GM12878 (cell line): ENCODE measurements around the gene GRIK3. TPM values are rescaled to one million over a fixed set of nuclear protein-coding genes. Genes with fewer than 3 reads are reported as not detected.

Source experiments
- ATAC-seq: fragments of 200-7000 bp; cut with Tn5 transposase; 3 replicates; pipeline ENCODE4 v1.9.1; 2020; ENCODE audit warnings: mild to moderate bottlenecking, moderate library complexity
- BruUV-seq: library from RNA; stranded (reverse); fragments of 400-500 nt; replicated peaks from 2 replicates; lab custom pipeline; 2021; lab: Mats Ljungman, UMichigan
- CTCF ChIA-PET: fragments of 300-600 bp; sonication (Branson Sonifier 250); formaldehyde crosslinking; extraction: SDS; loops from one replicate; lab custom pipeline; 2021; ENCODE audit warnings: inconsistent platforms; lab: Yijun Ruan, JAX
- POLR2A ChIA-PET: fragments of 350-600 bp; formaldehyde crosslinking; extraction: SDS; loops from one replicate; lab custom pipeline; 2021; ENCODE audit warnings: inconsistent platforms; lab: Charles Lee
- RAD21 ChIA-PET: fragments of 300-600 bp; sonication (Branson Sonifier 250); formaldehyde crosslinking; loops from one replicate; lab custom pipeline; 2023; ENCODE audit warnings: antibody characterized with exemption; ENCODE audit not compliant: unreplicated experiment; lab: Charles Lee
- SMC1A ChIA-PET: fragments of 300-600 bp; sonication (Branson Sonifier 250); formaldehyde crosslinking; loops from one replicate; lab custom pipeline; 2023; ENCODE audit not compliant: unreplicated experiment, uncharacterized antibody; lab: Charles Lee
- DNase-seq: peaks from one replicate; pipeline ENCODE4 v3.0.0-alpha.2; 2011; ENCODE audit warnings: low read depth, low spot score
- FAIRE-seq: peaks from 3 replicates; lab custom pipeline; 2011; peaks lifted over from hg19 to GRCh38; lab: Jason Lieb, UNC
- H2AFZ ChIP-seq: 2 replicates; pipeline ENCODE4 v1.6.0; 2011; ENCODE audit warnings: low read depth, low read length, control low read depth; ENCODE audit not compliant: control insufficient read depth
- H3K27ac ChIP-seq: 2 replicates; pipeline ENCODE4 v1.5.1; 2011; ENCODE audit warnings: control low read depth; ENCODE audit not compliant: control insufficient read depth, insufficient read depth
- H3K27me3 ChIP-seq, 2 experiments: replicated peaks in 1 of 2; 2 replicates each; pipeline versions ENCODE4 v1.6.0 to v1.6.1; 2011; ENCODE audit warnings: low read length in 1 of 2; ENCODE audit not compliant: control insufficient read depth in 2 of 2, insufficient read depth in 2 of 2
- H3K36me3 ChIP-seq, 2 experiments: 2 replicates each; pipeline ENCODE4 v1.5.1; 2011; ENCODE audit warnings: low read length in 1 of 2; ENCODE audit not compliant: control insufficient read depth in 2 of 2, insufficient read depth in 2 of 2
- H3K4me1 ChIP-seq: 2 replicates; pipeline ENCODE4 v1.6.1; 2011; ENCODE audit warnings: mild to moderate bottlenecking, low read length, moderate library complexity, mixed read lengths; ENCODE audit not compliant: control insufficient read depth, insufficient read depth
- H3K4me2 ChIP-seq: 2 replicates; pipeline ENCODE4 v1.6.0; 2011; ENCODE audit warnings: control low read depth; ENCODE audit not compliant: control insufficient read depth, insufficient read depth
- H3K4me3 ChIP-seq: fragments of 200-600 bp; sonication (generic); 2 replicates; pipeline ENCODE4 v1.5.1; 2016
- H3K79me2 ChIP-seq: 2 replicates; pipeline ENCODE4 v1.6.0; 2011; ENCODE audit warnings: low read length; ENCODE audit not compliant: control insufficient read depth, insufficient read depth
- H3K9ac ChIP-seq: 2 replicates; pipeline ENCODE4 v1.8.0; 2011; ENCODE audit warnings: low read length, control low read depth, mixed read lengths; ENCODE audit not compliant: control insufficient read depth, insufficient read depth
- H3K9me3 ChIP-seq: replicated peaks from 3 replicates; pipeline ENCODE4 v1.5.1; 2011; ENCODE audit warnings: mild to moderate bottlenecking, low read length; ENCODE audit not compliant: control insufficient read depth, insufficient read depth
- H4K20me1 ChIP-seq: 2 replicates; pipeline ENCODE4 v1.6.0; 2011; ENCODE audit not compliant: control insufficient read depth, insufficient read depth
- CBX5 ChIP-seq: sonication (generic); IDR thresholded peaks from 2 replicates; pipeline ENCODE4 v1.6.1; 2016; ENCODE audit warnings: low read depth, moderate library complexity, mild to moderate bottlenecking, inconsistent platforms
- E2F4 ChIP-seq: IDR thresholded peaks from 2 replicates; pipeline ENCODE4 v1.6.1; 2012; ENCODE audit warnings: low read depth, low read length, improper control_type of control experiment
- FOXK2 ChIP-seq: fragments of 450-650 bp; IDR thresholded peaks from 2 replicates; pipeline ENCODE4 v1.6.1; 2017; ENCODE audit warnings: mild to moderate bottlenecking, moderate library complexity
- NFIC ChIP-seq: IDR thresholded peaks from 2 replicates; pipeline ENCODE4 v1.6.1; 2012; ENCODE audit warnings: low read depth, mild to moderate bottlenecking, inconsistent platforms, low read length, moderate library complexity
- SMARCA5 ChIP-seq: fragments of 450-650 bp; IDR thresholded peaks from 2 replicates; pipeline ENCODE4 v1.6.1; 2017; ENCODE audit warnings: mild to moderate bottlenecking
- ZBTB11 ChIP-seq: fragments of 450-650 bp; formaldehyde crosslinking; IDR thresholded peaks from 2 replicates; pipeline ENCODE4 v1.5.0; 2022; ENCODE audit warnings: mild to moderate bottlenecking, missing genetic modification characterization
- WGBS: methylation state at CpG from one replicate; pipeline ENCODE4 v1.1.6; 2016; ENCODE audit warnings: low lambda C conversion rate; ENCODE audit not compliant: insufficient replicate concordance, insufficient coverage; ENCODE audit errors: missing lambda C conversion rate; 5-methylcytosine and 5-hydroxymethylcytosine counted together
- in situ Hi-C: fragments of 300-500 bp; cut with MboI; formaldehyde crosslinking; loops from 9 replicates; pipeline ENCODE4 v1.14.3; 2018; ENCODE audit warnings: mixed read lengths
- intact Hi-C: fragments of 100-400 bp; cut with micrococcal nuclease; formaldehyde crosslinking; loops from one replicate; pipeline ENCODE4 v1.14.2; 2022; ENCODE audit not compliant: unreplicated experiment
- polyA plus RNA-seq, 11 experiments: library from polyadenylated mRNA; depleted of rRNA in 4 of 11; unstranded in 6 of 11; stranded (reverse) in 5 of 11; fragments of >200 nt; fragmentation: Nextera tagmentation in 4 of 11; fragmentation: Illumina TruSeq in 1 of 11; extraction: Ambion mirVana in 4 of 11; extraction: Trizol in 1 of 11; gene quantifications; 1 replicate in 1 of 11; 2 replicates in 10 of 11; pipeline versions ENCODE4 v1.2.1 to v1.2.3, GENCODE V29; 2011 to 2016; ENCODE audit warnings: inconsistent platforms in 2 of 11, missing spikeins in 2 of 11, low read depth in 1 of 11
- total RNA-seq, 4 experiments: library from RNA; depleted of rRNA in 3 of 4; stranded (reverse); fragments of >200 nt in 3 of 4; fragmentation: Illumina TruSeq in 1 of 4; extraction: Trizol in 1 of 4; gene quantifications; 2 replicates each; pipeline versions ENCODE4 v1.2.1 to v1.2.3, GENCODE V29; 2013 to 2021
- TF ChIP-seq, protein P1 (sequence below): IDR thresholded peaks from 2 replicates; pipeline ENCODE4 v1.6.1; 2011; ENCODE audit warnings: low read depth, mild to moderate bottlenecking, low read length, moderate library complexity, borderline replicate concordance; ENCODE audit errors: extremely low read depth
- TF ChIP-seq, protein P2 (sequence below): fragments of 450-650 bp; formaldehyde crosslinking; IDR thresholded peaks from 2 replicates; pipeline ENCODE4 v1.4.0; 2020; ENCODE audit warnings: mild to moderate bottlenecking, moderate library complexity
- TF ChIP-seq, protein P3 (sequence below): fragments of 150-350 bp; IDR thresholded peaks from 2 replicates; pipeline ENCODE4 v1.6.1; 2016; ENCODE audit warnings: low read depth, low read length

GRIK3 gene
- total and polyA plus RNA-seq, 10 of the 15 experiments (the other 5 are each of a cell fraction or from before 2014, with no cell fraction given), result not detected

- no peak for TF ChIP-seq FOXK2
- no peak for TF ChIP-seq E2F4
- TF ChIP-seq SMARCA5, result no peak
- TF ChIP-seq, protein P1, sequence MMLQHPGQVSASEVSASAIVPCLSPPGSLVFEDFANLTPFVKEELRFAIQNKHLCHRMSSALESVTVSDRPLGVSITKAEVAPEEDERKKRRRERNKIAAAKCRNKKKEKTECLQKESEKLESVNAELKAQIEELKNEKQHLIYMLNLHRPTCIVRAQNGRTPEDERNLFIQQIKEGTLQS, result no peak
Measured at GRCh38 chr1:37073152-37073853, 39.0 kb upstream of the GRIK3 start (continued).

GRCh38 chr1:37071829-37072228, 37.5 kb upstream of the GRIK3 start:
- in situ Hi-C loops (no loop called here), intact Hi-C loops (no loop called here)
- no TSS peak for BruUV-seq
- no peak overlapping the region for H3K27ac ChIP-seq
- RAD21 ChIA-PET, result interaction anchor here (0.6 kb wide), 1 partner anchor 361 kb away, joined by 3 read pairs; no protein-coding TSS in a partner anchor
- no peaks in the 10 kb centered on the region for H3K36me3 ChIP-seq
- H4K20me1 ChIP-seq, result no peaks in the 10 kb centered on the region
- no peak overlapping the region for H2AFZ ChIP-seq
- no peaks in the 10 kb centered on the region for H3K79me2 ChIP-seq
- no peaks in the 10 kb centered on the region for H3K9me3 ChIP-seq
- POLR2A ChIA-PET, result no interaction called here
- no peak overlapping the region for H3K9ac ChIP-seq
- no peak for ATAC-seq
- WGBS, result 24% methylated on average over 7 of the region's 7 CpGs
- no peaks in the 10 kb centered on the region for H3K4me1 ChIP-seq
- SMC1A ChIA-PET, result no interaction called here
- CTCF ChIA-PET, result no interaction called here
- no peak for DNase-seq
- FAIRE-seq, result no peak
- peaks cover 2 to 8% of the 10 kb centered on the region in 2 experiments; a peak in 2 of 4 replicates for H3K27me3 ChIP-seq
- no peak overlapping the region for H3K4me3 ChIP-seq
- H3K4me2 ChIP-seq, result no peak overlapping the region
- TF ChIP-seq, protein P2, sequence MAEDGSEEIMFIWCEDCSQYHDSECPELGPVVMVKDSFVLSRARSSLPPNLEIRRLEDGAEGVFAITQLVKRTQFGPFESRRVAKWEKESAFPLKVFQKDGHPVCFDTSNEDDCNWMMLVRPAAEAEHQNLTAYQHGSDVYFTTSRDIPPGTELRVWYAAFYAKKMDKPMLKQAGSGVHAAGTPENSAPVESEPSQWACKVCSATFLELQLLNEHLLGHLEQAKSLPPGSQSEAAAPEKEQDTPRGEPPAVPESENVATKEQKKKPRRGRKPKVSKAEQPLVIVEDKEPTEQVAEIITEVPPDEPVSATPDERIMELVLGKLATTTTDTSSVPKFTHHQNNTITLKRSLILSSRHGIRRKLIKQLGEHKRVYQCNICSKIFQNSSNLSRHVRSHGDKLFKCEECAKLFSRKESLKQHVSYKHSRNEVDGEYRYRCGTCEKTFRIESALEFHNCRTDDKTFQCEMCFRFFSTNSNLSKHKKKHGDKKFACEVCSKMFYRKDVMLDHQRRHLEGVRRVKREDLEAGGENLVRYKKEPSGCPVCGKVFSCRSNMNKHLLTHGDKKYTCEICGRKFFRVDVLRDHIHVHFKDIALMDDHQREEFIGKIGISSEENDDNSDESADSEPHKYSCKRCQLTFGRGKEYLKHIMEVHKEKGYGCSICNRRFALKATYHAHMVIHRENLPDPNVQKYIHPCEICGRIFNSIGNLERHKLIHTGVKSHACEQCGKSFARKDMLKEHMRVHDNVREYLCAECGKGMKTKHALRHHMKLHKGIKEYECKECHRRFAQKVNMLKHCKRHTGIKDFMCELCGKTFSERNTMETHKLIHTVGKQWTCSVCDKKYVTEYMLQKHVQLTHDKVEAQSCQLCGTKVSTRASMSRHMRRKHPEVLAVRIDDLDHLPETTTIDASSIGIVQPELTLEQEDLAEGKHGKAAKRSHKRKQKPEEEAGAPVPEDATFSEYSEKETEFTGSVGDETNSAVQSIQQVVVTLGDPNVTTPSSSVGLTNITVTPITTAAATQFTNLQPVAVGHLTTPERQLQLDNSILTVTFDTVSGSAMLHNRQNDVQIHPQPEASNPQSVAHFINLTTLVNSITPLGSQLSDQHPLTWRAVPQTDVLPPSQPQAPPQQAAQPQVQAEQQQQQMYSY (CRISPR knock-in tag), result no peak
- no peak for TF ChIP-seq NFIC
- no peak for TF ChIP-seq ZBTB11 (CRISPR knock-in tag)
- no peak for TF ChIP-seq CBX5
- TF ChIP-seq, protein P3, sequence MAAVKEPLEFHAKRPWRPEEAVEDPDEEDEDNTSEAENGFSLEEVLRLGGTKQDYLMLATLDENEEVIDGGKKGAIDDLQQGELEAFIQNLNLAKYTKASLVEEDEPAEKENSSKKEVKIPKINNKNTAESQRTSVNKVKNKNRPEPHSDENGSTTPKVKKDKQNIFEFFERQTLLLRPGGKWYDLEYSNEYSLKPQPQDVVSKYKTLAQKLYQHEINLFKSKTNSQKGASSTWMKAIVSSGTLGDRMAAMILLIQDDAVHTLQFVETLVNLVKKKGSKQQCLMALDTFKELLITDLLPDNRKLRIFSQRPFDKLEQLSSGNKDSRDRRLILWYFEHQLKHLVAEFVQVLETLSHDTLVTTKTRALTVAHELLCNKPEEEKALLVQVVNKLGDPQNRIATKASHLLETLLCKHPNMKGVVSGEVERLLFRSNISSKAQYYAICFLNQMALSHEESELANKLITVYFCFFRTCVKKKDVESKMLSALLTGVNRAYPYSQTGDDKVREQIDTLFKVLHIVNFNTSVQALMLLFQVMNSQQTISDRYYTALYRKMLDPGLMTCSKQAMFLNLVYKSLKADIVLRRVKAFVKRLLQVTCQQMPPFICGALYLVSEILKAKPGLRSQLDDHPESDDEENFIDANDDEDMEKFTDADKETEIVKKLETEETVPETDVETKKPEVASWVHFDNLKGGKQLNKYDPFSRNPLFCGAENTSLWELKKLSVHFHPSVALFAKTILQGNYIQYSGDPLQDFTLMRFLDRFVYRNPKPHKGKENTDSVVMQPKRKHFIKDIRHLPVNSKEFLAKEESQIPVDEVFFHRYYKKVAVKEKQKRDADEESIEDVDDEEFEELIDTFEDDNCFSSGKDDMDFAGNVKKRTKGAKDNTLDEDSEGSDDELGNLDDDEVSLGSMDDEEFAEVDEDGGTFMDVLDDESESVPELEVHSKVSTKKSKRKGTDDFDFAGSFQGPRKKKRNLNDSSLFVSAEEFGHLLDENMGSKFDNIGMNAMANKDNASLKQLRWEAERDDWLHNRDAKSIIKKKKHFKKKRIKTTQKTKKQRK, result no peak
